Measurements from ENCODE around the gene ERCC6.

Gene ERCC6

GRCh38 chr10:49564461-49565009 lies 25.6 kb upstream of the ERCC6 start:
- DNase-seq (ENCODE audit: low read depth) = no peak

DNA sequence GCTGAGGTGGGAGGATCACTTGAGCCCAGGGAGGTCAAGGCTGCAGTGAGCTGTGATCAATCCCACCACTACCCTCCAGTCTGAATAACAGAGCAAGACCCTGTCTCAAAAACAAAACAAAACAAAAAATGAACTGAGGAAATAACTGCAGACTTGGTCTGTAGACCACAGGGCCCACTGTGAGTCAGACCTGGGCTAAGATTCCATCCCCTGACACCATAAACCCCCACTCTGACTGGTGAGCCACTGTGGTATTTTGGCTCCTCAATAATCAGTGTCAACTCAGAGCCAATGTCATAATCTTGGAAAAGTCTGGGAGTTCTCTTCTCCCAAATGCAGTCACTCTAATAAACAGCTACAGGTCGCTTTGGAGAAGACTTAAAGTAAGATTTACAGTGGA lies 24.0 kb upstream of the ERCC6 start:
- DNase-seq (ENCODE audit: low read depth) = no peak
- in situ Hi-C loops (cut with HindIII; ENCODE audit: low sequenced_read_pairs) = no loop called here

More at GRCh38 chr10:49564461-49565009, 25.6 kb upstream of the ERCC6 start:
- TF ChIP-seq, protein P1, sequence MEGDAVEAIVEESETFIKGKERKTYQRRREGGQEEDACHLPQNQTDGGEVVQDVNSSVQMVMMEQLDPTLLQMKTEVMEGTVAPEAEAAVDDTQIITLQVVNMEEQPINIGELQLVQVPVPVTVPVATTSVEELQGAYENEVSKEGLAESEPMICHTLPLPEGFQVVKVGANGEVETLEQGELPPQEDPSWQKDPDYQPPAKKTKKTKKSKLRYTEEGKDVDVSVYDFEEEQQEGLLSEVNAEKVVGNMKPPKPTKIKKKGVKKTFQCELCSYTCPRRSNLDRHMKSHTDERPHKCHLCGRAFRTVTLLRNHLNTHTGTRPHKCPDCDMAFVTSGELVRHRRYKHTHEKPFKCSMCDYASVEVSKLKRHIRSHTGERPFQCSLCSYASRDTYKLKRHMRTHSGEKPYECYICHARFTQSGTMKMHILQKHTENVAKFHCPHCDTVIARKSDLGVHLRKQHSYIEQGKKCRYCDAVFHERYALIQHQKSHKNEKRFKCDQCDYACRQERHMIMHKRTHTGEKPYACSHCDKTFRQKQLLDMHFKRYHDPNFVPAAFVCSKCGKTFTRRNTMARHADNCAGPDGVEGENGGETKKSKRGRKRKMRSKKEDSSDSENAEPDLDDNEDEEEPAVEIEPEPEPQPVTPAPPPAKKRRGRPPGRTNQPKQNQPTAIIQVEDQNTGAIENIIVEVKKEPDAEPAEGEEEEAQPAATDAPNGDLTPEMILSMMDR (IDR thresholded peaks at IDR 0.05; ENCODE audit: low read depth, low read length, missing control alignments) = no peak
- no peak overlapping the region for H3K4me3 ChIP-seq (ENCODE audit: low read depth, low read length)
- in situ Hi-C loops (cut with HindIII; ENCODE audit: low sequenced_read_pairs) = no loop called here

GRCh38 chr10:49560526-49560925 lies 21.6 kb upstream of the ERCC6 start:
- in situ Hi-C loops (cut with HindIII; ENCODE audit: low sequenced_read_pairs) = no loop called here
- no peak overlapping the region for H3K4me3 ChIP-seq (ENCODE audit: low read depth, low read length)
- no peak for DNase-seq (ENCODE audit: low read depth)
- TF ChIP-seq, protein P1 (IDR thresholded peaks at IDR 0.05; ENCODE audit: low read depth, low read length, missing control alignments) = no peak

More for the DNA sequence above, 24.0 kb upstream of the ERCC6 start:
- TF ChIP-seq, protein P1 (IDR thresholded peaks at IDR 0.05; ENCODE audit: low read depth, low read length, missing control alignments) = no peak
- no peak overlapping the region for H3K4me3 ChIP-seq (ENCODE audit: low read depth, low read length)

DNA sequence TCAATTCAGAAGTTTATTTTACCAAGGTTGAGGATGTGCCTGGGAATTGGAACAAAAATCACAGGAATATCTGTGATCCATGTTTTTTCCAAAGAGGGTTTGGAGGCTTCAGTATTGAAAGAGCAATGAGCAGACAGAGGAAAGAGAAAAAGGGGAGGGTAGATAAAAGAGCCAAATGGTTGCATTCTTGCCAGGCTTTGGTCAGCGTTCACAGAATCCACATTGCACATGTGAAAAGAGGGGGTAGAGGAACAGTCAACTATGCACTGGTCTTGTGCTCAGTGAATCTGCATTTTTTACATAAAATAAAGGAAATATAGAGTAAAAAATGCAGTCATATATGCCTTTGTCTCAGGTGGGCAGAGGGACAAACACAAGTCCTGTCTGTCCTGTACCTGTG lies 20.6 kb upstream of the ERCC6 start:
- in situ Hi-C loops (cut with HindIII; ENCODE audit: low sequenced_read_pairs) = no loop called here
- no peak overlapping the region for H3K4me3 ChIP-seq (ENCODE audit: low read depth, low read length)
- DNase-seq (ENCODE audit: low read depth) = no peak
- TF ChIP-seq, protein P1 (IDR thresholded peaks at IDR 0.05; ENCODE audit: low read depth, low read length, missing control alignments) = no peak

DNA sequence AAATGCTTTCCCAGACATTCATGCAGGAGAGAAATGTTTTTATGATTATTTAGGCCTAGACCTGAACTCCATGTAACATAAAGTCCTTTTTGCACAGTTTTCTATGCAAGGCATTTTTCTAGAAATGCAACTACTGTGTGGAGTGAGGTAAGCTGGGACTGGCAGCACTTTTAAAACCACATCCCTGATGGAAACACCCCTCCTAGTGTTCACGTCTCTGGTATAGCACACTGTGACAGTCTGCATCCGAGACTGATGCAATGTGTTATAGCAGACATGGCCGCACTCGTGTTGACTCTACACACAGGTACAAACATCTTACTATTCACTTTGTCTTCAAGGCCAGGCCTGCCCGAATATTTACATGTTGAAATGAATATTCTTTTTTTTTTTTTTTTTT lies 19.3 kb upstream of the ERCC6 start:
- in situ Hi-C loops (cut with HindIII; ENCODE audit: low sequenced_read_pairs) = no loop called here
- DNase-seq (ENCODE audit: low read depth) = no peak

GRCh38 chr10:49557681-49558080 lies 18.8 kb upstream of the ERCC6 start:
- DNase-seq (ENCODE audit: low read depth) = no peak
- TF ChIP-seq, protein P1 (IDR thresholded peaks at IDR 0.05; ENCODE audit: low read depth, low read length, missing control alignments) = no peak
- in situ Hi-C loops (cut with HindIII; ENCODE audit: low sequenced_read_pairs) = no loop called here
- no peak overlapping the region for H3K4me3 ChIP-seq (ENCODE audit: low read depth, low read length)

More for the DNA sequence above, 19.3 kb upstream of the ERCC6 start:
- TF ChIP-seq, protein P1 (IDR thresholded peaks at IDR 0.05; ENCODE audit: low read depth, low read length, missing control alignments) = no peak
- no peak overlapping the region for H3K4me3 ChIP-seq (ENCODE audit: low read depth, low read length)

Data from astrocyte of the cerebellum (primary cell).